Ishikawa (cell line): ENCODE results near the gene UTP25.
A peak's percentile ranks its signal among the peaks of the same experiment; 100 is the strongest.

Experiments used
- CEBPB ChIP-seq: IDR thresholded peaks from 2 replicates; pipeline ENCODE4 v1.6.1; 2012
- CREB1 ChIP-seq: IDR thresholded peaks from 2 replicates; pipeline ENCODE4 v1.6.1; 2012; ENCODE audit warnings: low read depth
- EGR1 ChIP-seq: IDR thresholded peaks from 2 replicates; pipeline ENCODE4 v1.6.1; 2012
- EP300 ChIP-seq: IDR thresholded peaks from 2 replicates; pipeline ENCODE4 v1.6.1; 2012; ENCODE audit warnings: borderline replicate concordance
- FOXM1 ChIP-seq: IDR thresholded peaks from 2 replicates; pipeline ENCODE4 v1.6.1; 2012; ENCODE audit warnings: low read depth, borderline replicate concordance
- NFIC ChIP-seq: IDR thresholded peaks from 2 replicates; pipeline ENCODE4 v1.6.1; 2012
- RAD21 ChIP-seq: IDR thresholded peaks from 2 replicates; pipeline ENCODE4 v1.6.1; 2012; ENCODE audit warnings: low read depth
- TAF1 ChIP-seq: IDR thresholded peaks from 2 replicates; pipeline ENCODE4 v1.6.1; 2012; ENCODE audit warnings: low read depth, mild to moderate bottlenecking
- TCF12 ChIP-seq: IDR thresholded peaks from 2 replicates; pipeline ENCODE4 v1.6.1; 2012; ENCODE audit warnings: low read depth
- TEAD4 ChIP-seq: IDR thresholded peaks from 2 replicates; pipeline ENCODE4 v1.6.1; 2012
- USF1 ChIP-seq: IDR thresholded peaks from 2 replicates; pipeline ENCODE4 v1.6.1; 2012
- YY1 ChIP-seq: IDR thresholded peaks from 2 replicates; pipeline ENCODE4 v1.6.1; 2012; ENCODE audit warnings: low read depth
- ZBTB7A ChIP-seq: IDR thresholded peaks from 2 replicates; pipeline ENCODE4 v1.6.1; 2012; ENCODE audit warnings: low read depth
- TF ChIP-seq, protein P1 (sequence below): IDR thresholded peaks from 2 replicates; pipeline ENCODE4 v1.6.1; 2012
- TF ChIP-seq, protein P2 (sequence below): IDR thresholded peaks from 2 replicates; pipeline ENCODE4 v1.6.1; 2012; ENCODE audit warnings: low read depth, mild to moderate bottlenecking

The UTP25 gene

GRCh38 chr1:209784265-209785169 is 43.3 kb upstream of the UTP25 start, which contains the start of gene C1orf74:
Gene C1orf74, minus strand, starts transcription at chr1:209784559. Its CDS starts 925 bp downstream, at chr1:209783634.
- TF ChIP-seq, protein P1, sequence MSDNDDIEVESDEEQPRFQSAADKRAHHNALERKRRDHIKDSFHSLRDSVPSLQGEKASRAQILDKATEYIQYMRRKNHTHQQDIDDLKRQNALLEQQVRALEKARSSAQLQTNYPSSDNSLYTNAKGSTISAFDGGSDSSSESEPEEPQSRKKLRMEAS: peak; percentile 89
- TF ChIP-seq FOXM1 (no peak), TEAD4 (no peak), CREB1 (peak; percentile 88), YY1 (peak; percentile 48; the same call in 1 of the 2 replicates), NFIC (no peak), RAD21 (no peak), ZBTB7A (0 out of 2 replicates have a peak, but pooled peaks have one; percentile 37), TAF1 (peak; percentile 93), USF1 (no peak; the same call in 1 of the 2 replicates), EGR1 (no peak), EP300 (no peak; the same call in 1 of the 2 replicates), TCF12 (0 out of 2 replicates have a peak, but pooled peaks have one; percentile 59), CEBPB (no peak)
- TF ChIP-seq, protein P2, sequence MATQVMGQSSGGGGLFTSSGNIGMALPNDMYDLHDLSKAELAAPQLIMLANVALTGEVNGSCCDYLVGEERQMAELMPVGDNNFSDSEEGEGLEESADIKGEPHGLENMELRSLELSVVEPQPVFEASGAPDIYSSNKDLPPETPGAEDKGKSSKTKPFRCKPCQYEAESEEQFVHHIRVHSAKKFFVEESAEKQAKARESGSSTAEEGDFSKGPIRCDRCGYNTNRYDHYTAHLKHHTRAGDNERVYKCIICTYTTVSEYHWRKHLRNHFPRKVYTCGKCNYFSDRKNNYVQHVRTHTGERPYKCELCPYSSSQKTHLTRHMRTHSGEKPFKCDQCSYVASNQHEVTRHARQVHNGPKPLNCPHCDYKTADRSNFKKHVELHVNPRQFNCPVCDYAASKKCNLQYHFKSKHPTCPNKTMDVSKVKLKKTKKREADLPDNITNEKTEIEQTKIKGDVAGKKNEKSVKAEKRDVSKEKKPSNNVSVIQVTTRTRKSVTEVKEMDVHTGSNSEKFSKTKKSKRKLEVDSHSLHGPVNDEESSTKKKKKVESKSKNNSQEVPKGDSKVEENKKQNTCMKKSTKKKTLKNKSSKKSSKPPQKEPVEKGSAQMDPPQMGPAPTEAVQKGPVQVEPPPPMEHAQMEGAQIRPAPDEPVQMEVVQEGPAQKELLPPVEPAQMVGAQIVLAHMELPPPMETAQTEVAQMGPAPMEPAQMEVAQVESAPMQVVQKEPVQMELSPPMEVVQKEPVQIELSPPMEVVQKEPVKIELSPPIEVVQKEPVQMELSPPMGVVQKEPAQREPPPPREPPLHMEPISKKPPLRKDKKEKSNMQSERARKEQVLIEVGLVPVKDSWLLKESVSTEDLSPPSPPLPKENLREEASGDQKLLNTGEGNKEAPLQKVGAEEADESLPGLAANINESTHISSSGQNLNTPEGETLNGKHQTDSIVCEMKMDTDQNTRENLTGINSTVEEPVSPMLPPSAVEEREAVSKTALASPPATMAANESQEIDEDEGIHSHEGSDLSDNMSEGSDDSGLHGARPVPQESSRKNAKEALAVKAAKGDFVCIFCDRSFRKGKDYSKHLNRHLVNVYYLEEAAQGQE: no peak

- TF ChIP-seq CEBPB (no peak), CREB1 (no peak), FOXM1 (no peak), TEAD4 (no peak), EP300 (no peak), USF1 (no peak), YY1 (no peak), ZBTB7A (no peak)
- TF ChIP-seq, protein P1: no peak
- TF ChIP-seq, protein P2: no peak
These were observed 42.2 kb upstream of the UTP25 start for GRCh38 chr1:209785592-209785991.

- TF ChIP-seq EP300 (no peak), NFIC (no peak), RAD21 (no peak)
These were observed 41.6 kb upstream of the UTP25 start for GRCh38 chr1:209786146-209786545.

- TF ChIP-seq TAF1: no peak
- TF ChIP-seq ZBTB7A: no peak
- no peak for TF ChIP-seq TEAD4
- no peak for TF ChIP-seq EP300
- TF ChIP-seq NFIC: no peak
- no peak for TF ChIP-seq CEBPB
These were observed 40.2 kb upstream of the UTP25 start for GRCh38 chr1:209787551-209787950.

DNA sequence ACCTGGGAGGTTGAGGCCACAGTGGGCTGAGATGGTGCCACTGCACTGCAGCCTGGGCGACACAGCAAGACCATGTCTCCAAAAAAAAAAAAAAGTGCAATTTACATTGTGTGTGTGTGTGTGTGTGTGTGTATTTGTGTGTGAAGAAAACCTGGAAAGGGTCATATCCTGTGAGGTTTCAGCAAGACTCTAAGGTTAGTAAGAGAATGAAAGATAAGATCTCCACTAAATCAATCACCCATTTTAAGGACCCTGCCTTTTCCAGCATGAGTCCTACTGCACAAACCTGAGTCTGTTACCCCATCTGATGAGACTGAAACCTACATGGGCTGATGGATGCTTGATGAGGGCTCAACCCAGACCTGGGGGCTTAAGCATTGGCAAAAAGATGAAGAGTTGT is 38.5 kb upstream of the UTP25 start:
- no peak for TF ChIP-seq TCF12
- TF ChIP-seq CREB1: no peak
